Hepatocyte (in vitro differentiated cells): ENCODE measurements around the gene CLCF1. TPM values are rescaled to one million over a fixed set of nuclear protein-coding genes. Genes with fewer than 3 reads are reported as not detected.

Experiments
- DNase-seq: peaks from one replicate; pipeline ENCODE4 v3.0.0-alpha.2; 2016; ENCODE audit warnings: low spot score
- H2AFZ ChIP-seq: fragments of 200-600 bp; sonication (generic); 2 replicates; pipeline ENCODE4 v1.6.0; 2016; ENCODE audit warnings: antibody characterized with exemption, mild to moderate bottlenecking
- H3K27ac ChIP-seq: fragments of 200-600 bp; sonication (generic); 2 replicates; pipeline ENCODE4 v1.5.1; 2016; ENCODE audit warnings: mild to moderate bottlenecking
- H3K27me3 ChIP-seq: fragments of 200-600 bp; sonication (generic); 2 replicates; pipeline ENCODE4 v1.6.1; 2016
- H3K36me3 ChIP-seq: fragments of 200-600 bp; sonication (generic); replicated peaks from 2 replicates; pipeline ENCODE4 v1.5.1; 2016; ENCODE audit warnings: low read depth; ENCODE audit not compliant: insufficient read depth
- H3K4me1 ChIP-seq: fragments of 200-600 bp; sonication (generic); 2 replicates; pipeline ENCODE4 v1.5.1; 2016; ENCODE audit warnings: mild to moderate bottlenecking, moderate library complexity; ENCODE audit not compliant: insufficient read depth
- H3K4me2 ChIP-seq: fragments of 200-600 bp; sonication (generic); 2 replicates; pipeline ENCODE4 v1.6.0; 2016
- H3K4me3 ChIP-seq: fragments of 200-600 bp; sonication (generic); 2 replicates; pipeline ENCODE4 v1.5.1; 2016; ENCODE audit warnings: mild to moderate bottlenecking
- H3K79me2 ChIP-seq: fragments of 200-600 bp; sonication (generic); 2 replicates; pipeline ENCODE4 v1.6.0; 2017; ENCODE audit warnings: mild to moderate bottlenecking
- H3K9me2 ChIP-seq: fragments of 200-600 bp; sonication (generic); replicated peaks from 2 replicates; pipeline ENCODE4 v1.6.0; 2017; ENCODE audit warnings: mild to moderate bottlenecking; ENCODE audit not compliant: insufficient read depth
- H3K9me3 ChIP-seq: fragments of 200-600 bp; sonication (generic); 2 replicates; pipeline ENCODE4 v1.5.1; 2016; ENCODE audit warnings: low read depth, mild to moderate bottlenecking
- H4K20me1 ChIP-seq: fragments of 200-600 bp; sonication (generic); 2 replicates; pipeline ENCODE4 v1.6.0; 2016; ENCODE audit warnings: mild to moderate bottlenecking; ENCODE audit not compliant: insufficient read depth, poor library complexity, severe bottlenecking
- CTCF ChIP-seq: fragments of 200-600 bp; sonication (generic); IDR thresholded peaks from 2 replicates; pipeline ENCODE4 v1.5.1; 2016; ENCODE audit warnings: antibody characterized with exemption, mild to moderate bottlenecking; ENCODE audit not compliant: poor library complexity
- EZH2 ChIP-seq: fragments of 200-600 bp; sonication (generic); IDR thresholded peaks from 2 replicates; pipeline ENCODE4 v1.6.1; 2016; ENCODE audit warnings: antibody characterized with exemption, mild to moderate bottlenecking, borderline replicate concordance
- EZH2phosphoT487 ChIP-seq: fragments of 200-600 bp; sonication (generic); IDR thresholded peaks from one replicate; pipeline ENCODE4 v1.6.1; 2018; ENCODE audit warnings: antibody characterized with exemption, mild to moderate bottlenecking, low read depth, moderate library complexity; ENCODE audit not compliant: unreplicated experiment, severe bottlenecking
- WGBS: methylation state at CpG from one replicate; pipeline ENCODE4 v1.1.6; 2016; ENCODE audit warnings: low lambda C conversion rate; ENCODE audit errors: missing lambda C conversion rate; 5-methylcytosine and 5-hydroxymethylcytosine counted together
- polyA plus RNA-seq: library from polyadenylated mRNA; unstranded; fragments of >200 nt; fragmentation: Nextera tagmentation; extraction: Ambion mirVana; gene quantifications from 2 replicates; pipeline ENCODE4 v1.2.1, GENCODE V29; 2016
- total RNA-seq: library from RNA; depleted of rRNA; stranded (reverse); fragments of >200 nt; gene quantifications from 2 replicates; pipeline ENCODE4 v1.2.3, GENCODE V29; 2014

CLCF1 gene
- total and polyA plus RNA-seq, 2 experiments from 2014 or later: 9.4 to 13.2 TPM

GRCh38 chr11:67356387-67356863 is 17.0 kb downstream of the CLCF1 start:
- Histone ChIP-seq H4K20me1 (no peaks in the 10 kb centered on the region), H3K4me2 (peak overlapping the region; percentile 50), H3K36me3 (no peaks in the 10 kb centered on the region), H3K9me2 (no peaks in the 10 kb centered on the region), H3K4me1 (peaks cover 50% of the 10 kb centered on the region), H3K27ac (peak overlapping the region; percentile 99), H3K9me3 (no peaks in the 10 kb centered on the region), H3K79me2 (peaks cover 18% of the 10 kb centered on the region), H3K4me3 (no peak overlapping the region), H3K27me3 (no peaks in the 10 kb centered on the region), H2AFZ (no peak overlapping the region)
- no peak for DNase-seq
- 36% methylated on average over 4 of the region's 4 CpGs for WGBS
- no peak for TF ChIP-seq CTCF
- TF ChIP-seq EZH2: no peak
- no peak for TF ChIP-seq EZH2phosphoT487

DNA sequence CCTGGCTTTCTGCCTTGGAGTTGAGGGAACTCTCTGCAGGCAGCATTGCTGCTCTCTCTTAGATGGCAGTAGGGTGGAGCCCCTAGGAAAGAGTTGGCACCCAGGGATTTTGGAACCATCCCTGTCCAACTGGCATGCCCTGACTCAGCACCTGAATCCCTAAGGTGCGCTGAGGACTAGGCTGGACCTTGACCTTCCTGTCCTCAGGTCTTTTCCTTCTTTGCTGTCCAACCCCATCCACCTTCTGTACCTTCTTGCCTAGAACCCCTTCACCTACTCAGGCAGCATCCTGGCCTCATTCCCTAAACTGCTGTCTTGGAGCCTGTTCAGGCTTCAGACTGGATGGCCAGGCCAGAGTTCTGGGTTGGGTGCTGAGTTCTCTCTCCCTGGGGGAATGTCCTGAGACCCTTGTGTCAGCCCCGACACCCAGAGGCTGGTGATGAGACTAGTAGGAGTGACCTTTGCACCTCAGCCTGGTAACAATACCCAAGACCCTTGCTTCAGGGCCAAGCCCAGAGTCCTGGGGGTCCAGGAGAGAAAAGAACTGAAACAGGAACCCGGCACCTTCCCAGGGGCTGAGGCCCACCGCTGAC is 17.5 kb downstream of the CLCF1 start:
- H4K20me1 ChIP-seq: no peaks in the 10 kb centered on the region
- H3K4me1 ChIP-seq: peaks cover 52% of the 10 kb centered on the region
- H3K79me2 ChIP-seq: peaks cover 19% of the 10 kb centered on the region
- H3K9me3 ChIP-seq: no peaks in the 10 kb centered on the region
- DNase-seq: no peak
- H3K27ac ChIP-seq: peak overlapping the region; percentile 99
- no peaks in the 10 kb centered on the region for H3K9me2 ChIP-seq
- H3K4me2 ChIP-seq: peak overlapping the region; percentile 50
- H3K27me3 ChIP-seq: no peaks in the 10 kb centered on the region
- WGBS: 77% methylated on average over 4 of the region's 4 CpGs
- H2AFZ ChIP-seq: no peak overlapping the region
- TF ChIP-seq CTCF (no peak), EZH2 (no peak), EZH2phosphoT487 (no peak)
- no peaks in the 10 kb centered on the region for H3K36me3 ChIP-seq
- H3K4me3 ChIP-seq: no peak overlapping the region

- Histone ChIP-seq H3K9me3 (no peaks in the 10 kb centered on the region), H3K9me2 (no peaks in the 10 kb centered on the region), H3K4me3 (no peak overlapping the region), H2AFZ (no peak overlapping the region), H3K27me3 (no peaks in the 10 kb centered on the region), H4K20me1 (no peaks in the 10 kb centered on the region), H3K4me1 (peaks cover 52% of the 10 kb centered on the region), H3K27ac (peak overlapping the region; percentile 99), H3K36me3 (no peaks in the 10 kb centered on the region), H3K4me2 (peak overlapping the region; percentile 50), H3K79me2 (peaks cover 20% of the 10 kb centered on the region)
- TF ChIP-seq CTCF: no peak
- no peak for TF ChIP-seq EZH2
- TF ChIP-seq EZH2phosphoT487: no peak
- no peak for DNase-seq
- WGBS: 71% methylated on average over 11 of the region's 11 CpGs
Observed at GRCh38 chr11:67355023-67355793, 18.2 kb downstream of the CLCF1 start.
